22Rv1 (cell line): ENCODE measurements around the gene GNG3.
"Not testable (repeated sequence)": the region's sequence is repeated elsewhere in the genome, so short reads cannot be mapped to it uniquely, and the experiment has no call there.

Experiments used
- CTCF ChIP-seq: fragments of 450-650 bp; IDR thresholded peaks from 2 replicates; pipeline ENCODE4 v1.5.1; 2017; ENCODE audit warnings: mild to moderate bottlenecking
- ZFX ChIP-seq: fragments of 450-650 bp; IDR thresholded peaks from 2 replicates; pipeline ENCODE4 v1.6.1; 2017; ENCODE audit warnings: antibody characterized with exemption, borderline replicate concordance

- not testable (repeated sequence) for TF ChIP-seq CTCF, ZFX
Measured at GRCh38 chr11:62730076-62730475, 22.6 kb downstream of the GNG3 start.
